Measurements from ENCODE around the gene COA7.

GRCh38 chr1:52713590-52713989, 15.4 kb upstream of the COA7 start:
- TF ChIP-seq POLR2A (IDR thresholded peaks at IDR 0.05) (no peak), CTCF (IDR thresholded peaks at IDR 0.05 in 4 of 5, conservative IDR thresholded peaks at IDR 0.05 in 1 of 5) (no peak)

Data from gastrocnemius medialis (tissue), 4 donors.